NT2/D1 (cell line): ENCODE measurements around the gene FASTK.

Experiments used
- SUZ12 ChIP-seq: IDR thresholded peaks from 2 replicates; pipeline ENCODE4 v1.6.1; 2011; ENCODE audit not compliant: insufficient read length, insufficient read depth; ENCODE audit errors: extremely low read depth
- ZNF274 ChIP-seq: IDR thresholded peaks from 2 replicates; pipeline ENCODE4 v1.6.1; 2011; ENCODE audit warnings: mild to moderate bottlenecking, low read depth, low read length

DNA sequence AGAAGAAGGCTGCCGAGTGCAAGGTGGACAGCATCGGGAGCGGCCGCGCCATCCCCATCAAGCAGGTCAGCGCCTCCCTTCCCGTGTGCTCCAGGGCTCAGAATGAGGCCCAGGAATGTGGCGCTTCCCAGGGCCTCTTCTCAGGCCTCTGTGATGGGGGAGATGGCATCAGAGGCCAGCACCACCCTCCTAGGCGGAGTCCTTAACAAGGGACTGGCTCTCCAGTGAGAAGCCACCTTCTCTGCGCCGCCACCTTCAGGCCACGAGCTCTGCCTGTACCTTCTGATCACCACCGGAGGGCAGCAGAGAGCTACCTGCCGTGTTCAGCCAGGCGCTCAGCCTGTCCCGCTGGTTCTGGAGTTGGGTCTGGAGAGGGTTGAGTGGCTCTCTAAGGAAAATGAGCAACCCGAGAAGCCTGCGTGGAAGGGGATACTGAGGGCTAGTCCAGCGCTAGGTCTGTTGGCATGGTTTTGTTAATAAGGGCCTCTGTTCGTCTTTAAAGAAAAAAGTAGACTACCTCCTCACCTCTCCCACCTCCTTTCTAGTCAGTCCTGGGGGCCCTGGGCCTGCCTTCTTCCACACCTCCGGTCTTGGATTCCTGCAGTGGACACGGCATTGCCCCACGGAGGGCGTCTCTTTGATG lies 43.3 kb upstream of the FASTK start:
- TF ChIP-seq SUZ12 (no peak), ZNF274 (no peak)
